Esophagus (tissue), 2 donors: ENCODE results near the gene NES. TPM values are rescaled to one million over a fixed set of nuclear protein-coding genes. Genes with fewer than 3 reads are reported as not detected.

Experiments used
- H3K27ac ChIP-seq, 2 donors: one replicate each; pipeline ENCODE4 v1.5.1; 2013; ENCODE audit warnings: low read depth in 2 of 2, mild to moderate bottlenecking in 2 of 2, inconsistent platforms in 1 of 2, low read length in 1 of 2, moderate library complexity in 1 of 2
- H3K27me3 ChIP-seq, 2 donors: one replicate each; pipeline ENCODE4 v1.6.1; 2013; ENCODE audit warnings: low read length in 2 of 2, control low read depth in 1 of 2, mild to moderate bottlenecking in 1 of 2; ENCODE audit not compliant: insufficient read depth in 2 of 2, control insufficient read depth in 1 of 2
- H3K36me3 ChIP-seq, 2 donors: one replicate each; pipeline ENCODE4 v1.6.1; 2013; ENCODE audit warnings: low read length in 1 of 2; ENCODE audit not compliant: control insufficient read depth in 2 of 2, insufficient read depth in 2 of 2
- H3K4me1 ChIP-seq, 2 donors: one replicate each; pipeline ENCODE4 v1.6.1; 2013; ENCODE audit warnings: low read length in 1 of 2; ENCODE audit not compliant: control insufficient read depth in 2 of 2, insufficient read depth in 2 of 2
- H3K4me3 ChIP-seq, 2 donors: one replicate each; pipeline ENCODE4 v1.5.1; 2013; ENCODE audit warnings: low read length in 2 of 2, mild to moderate bottlenecking in 2 of 2, low read depth in 1 of 2, moderate library complexity in 1 of 2
- H3K9me3 ChIP-seq, 2 donors: one replicate each; pipeline ENCODE4 v1.6.1; 2013; ENCODE audit warnings: mild to moderate bottlenecking in 2 of 2, low read depth in 1 of 2, low read length in 1 of 2, moderate library complexity in 1 of 2; ENCODE audit not compliant: control insufficient read depth in 2 of 2, insufficient read depth in 1 of 2
- WGBS, 2 donors: extraction: QIAGEN DNeasy Blood & Tissue Kit; methylation state at CpG; one replicate each; pipeline ENCODE4 v1.1.7; 2013; 5-methylcytosine and 5-hydroxymethylcytosine counted together
- polyA plus RNA-seq, 2 donors: library from polyadenylated mRNA; stranded (reverse); fragments of 200-250 nt; gene quantifications; one replicate each; pipeline ENCODE4 v1.2.3, GENCODE V29; 2013
- donor health status: healthy with polysubstance abuse.
- donor health status: Bipolar disorder and iron deficiency.

Gene NES
- polyA plus RNA-seq, 2 donors, result 2.4 to 3.0 TPM

- no peaks in the 10 kb centered on the region for H3K27me3 ChIP-seq
- H3K36me3 ChIP-seq, result no peaks in the 10 kb centered on the region
- H3K9me3 ChIP-seq, result no peaks in the 10 kb centered on the region
- H3K4me3 ChIP-seq, result no peak overlapping the region
- peak overlapping the region; percentile 35 to 57 for H3K27ac ChIP-seq
- 57 to 60% methylated on average over 5 of the region's 5 CpGs for WGBS, 2 donors
- peaks cover 8 to 22% of the 10 kb centered on the region in 2 donors for H3K4me1 ChIP-seq
These were observed 13.0 kb downstream of the NES start for GRCh38 chr1:156664046-156664766.

GRCh38 chr1:156663178-156663577 lies 14.0 kb downstream of the NES start:
- Histone ChIP-seq H3K4me1 (peaks cover 8 to 24% of the 10 kb centered on the region in 2 donors), H3K36me3 (no peaks in the 10 kb centered on the region), H3K4me3 (no peak overlapping the region), H3K9me3 (no peaks in the 10 kb centered on the region), H3K27me3 (no peaks in the 10 kb centered on the region), H3K27ac (peak overlapping the region in 1 of 2 donors; percentile 17)
- 40 to 42% methylated on average over 5 of the region's 5 CpGs for WGBS, 2 donors

GRCh38 chr1:156662800-156663055 lies 14.5 kb downstream of the NES start:
- H3K4me1 ChIP-seq, result peaks cover 8 to 20% of the 10 kb centered on the region in 2 donors
- no peaks in the 10 kb centered on the region for H3K36me3 ChIP-seq
- no peak overlapping the region for H3K27ac ChIP-seq
- H3K27me3 ChIP-seq, result no peaks in the 10 kb centered on the region
- 83 to 84% methylated on average over 5 of the region's 5 CpGs for WGBS, 2 donors
- H3K4me3 ChIP-seq, result no peak overlapping the region
- H3K9me3 ChIP-seq, result no peaks in the 10 kb centered on the region

- no peaks in the 10 kb centered on the region for H3K9me3 ChIP-seq
- H3K27me3 ChIP-seq, result no peaks in the 10 kb centered on the region
- H3K4me1 ChIP-seq, result peaks cover 7 to 24% of the 10 kb centered on the region in 2 donors
- H3K27ac ChIP-seq, result peak overlapping the region; percentile 11 to 79
- no peaks in the 10 kb centered on the region for H3K36me3 ChIP-seq
- 60 to 67% methylated on average over 12 of the region's 12 CpGs for WGBS, 2 donors
- no peak overlapping the region for H3K4me3 ChIP-seq
These were observed 15.0 kb downstream of the NES start for GRCh38 chr1:156662005-156662799.

- peaks cover 5 to 32% of the 10 kb centered on the region in 2 donors for H3K4me1 ChIP-seq
- peaks cover 0 to 7% of the 10 kb centered on the region in 2 donors for H3K27me3 ChIP-seq
- WGBS, 2 donors, result 77 to 81% methylated on average over 2 of the region's 2 CpGs
- peak overlapping the region; percentile 32 to 79 for H3K27ac ChIP-seq
- H3K4me3 ChIP-seq, result no peak overlapping the region
- H3K36me3 ChIP-seq, result no peaks in the 10 kb centered on the region
- H3K9me3 ChIP-seq, result no peaks in the 10 kb centered on the region
These were observed 16.5 kb downstream of the NES start for GRCh38 chr1:156660752-156661112.

- peaks cover 5 to 32% of the 10 kb centered on the region in 2 donors for H3K4me1 ChIP-seq
- H3K4me3 ChIP-seq, result no peak overlapping the region
- whole genome bisulfite sequencing, 2 donors, result 11 to 15% methylated on average over 37 to 38 of the region's 38 CpGs
- H3K27me3 ChIP-seq, result peaks cover 0 to 9% of the 10 kb centered on the region in 2 donors
- peak overlapping the region; percentile 32 to 79 for H3K27ac ChIP-seq
- no peaks in the 10 kb centered on the region for H3K36me3 ChIP-seq
- no peaks in the 10 kb centered on the region for H3K9me3 ChIP-seq
These were observed 17.0 kb downstream of the NES start for GRCh38 chr1:156659988-156660751.

- no peaks in the 10 kb centered on the region for H3K36me3 ChIP-seq
- peaks cover 5 to 32% of the 10 kb centered on the region in 2 donors for H3K4me1 ChIP-seq
- H3K27me3 ChIP-seq, result peaks cover 0 to 13% of the 10 kb centered on the region in 2 donors
- no peak overlapping the region for H3K4me3 ChIP-seq
- 27 to 30% methylated on average over 6 of the region's 6 CpGs for WGBS, 2 donors
- no peaks in the 10 kb centered on the region for H3K9me3 ChIP-seq
- peak overlapping the region in 1 of 2 donors; percentile 3 for H3K27ac ChIP-seq
These were observed 17.6 kb downstream of the NES start for GRCh38 chr1:156659661-156659987.

- 64 to 73% methylated on average over 10 of the region's 10 CpGs for WGBS, 2 donors
- peaks cover 5 to 32% of the 10 kb centered on the region in 2 donors for H3K4me1 ChIP-seq
- no peak overlapping the region for H3K4me3 ChIP-seq
- H3K36me3 ChIP-seq, result no peaks in the 10 kb centered on the region
- no peak overlapping the region for H3K27ac ChIP-seq
- no peaks in the 10 kb centered on the region for H3K9me3 ChIP-seq
- H3K27me3 ChIP-seq, result peaks cover 0 to 13% of the 10 kb centered on the region in 2 donors
These were observed 18.1 kb downstream of the NES start for GRCh38 chr1:156658945-156659574.

- H3K27me3 ChIP-seq, result peaks cover 0 to 13% of the 10 kb centered on the region in 2 donors
- 89% methylated on average over 14 of the region's 14 CpGs for WGBS, 2 donors
These were observed 18.7 kb downstream of the NES start for GRCh38 chr1:156658496-156658895.

More at GRCh38 chr1:156658496-156658895, 18.7 kb downstream of the NES start:
- no peaks in the 10 kb centered on the region for H3K36me3 ChIP-seq
- no peak overlapping the region for H3K4me3 ChIP-seq
- H3K27ac ChIP-seq, result no peak overlapping the region
- peaks cover 5 to 32% of the 10 kb centered on the region in 2 donors for H3K4me1 ChIP-seq
- H3K9me3 ChIP-seq, result no peaks in the 10 kb centered on the region
